GM15510 (cell line): Measurements from ENCODE around the gene ELP5.

Experiments
- POLR2A ChIP-seq: IDR thresholded peaks from 3 replicates; pipeline ENCODE4 v1.6.1; 2011; ENCODE audit warnings: borderline replicate concordance; ENCODE audit not compliant: insufficient read length; ENCODE audit errors: extremely low read depth

The ELP5 gene

DNA sequence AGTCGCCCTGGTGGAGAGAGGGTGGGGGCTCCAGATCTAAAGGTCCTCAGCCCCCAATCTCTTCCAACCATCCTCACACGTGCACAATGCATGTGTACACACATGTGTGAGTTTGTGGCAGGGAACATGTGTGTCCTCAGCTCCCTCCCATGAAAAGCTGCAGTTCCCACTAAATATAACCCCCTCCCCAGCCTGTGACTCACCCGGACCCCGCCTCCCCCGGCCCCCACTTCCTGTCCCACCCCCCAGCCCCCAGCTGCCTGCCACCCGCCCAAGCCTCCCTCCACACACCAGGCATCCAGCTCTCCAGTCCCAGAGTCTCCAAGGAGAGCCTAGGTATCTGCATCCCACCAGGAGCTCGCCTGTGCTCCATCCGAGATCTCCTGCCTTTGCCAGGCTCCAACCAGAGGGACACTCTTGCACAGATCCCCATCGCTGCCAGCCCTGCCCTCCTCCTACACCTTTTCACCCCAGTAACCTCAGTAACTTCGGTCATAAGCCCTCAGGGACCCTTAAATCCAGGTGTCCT lies 36.3 kb upstream of the ELP5 start:
- no peak for TF ChIP-seq POLR2A

DNA sequence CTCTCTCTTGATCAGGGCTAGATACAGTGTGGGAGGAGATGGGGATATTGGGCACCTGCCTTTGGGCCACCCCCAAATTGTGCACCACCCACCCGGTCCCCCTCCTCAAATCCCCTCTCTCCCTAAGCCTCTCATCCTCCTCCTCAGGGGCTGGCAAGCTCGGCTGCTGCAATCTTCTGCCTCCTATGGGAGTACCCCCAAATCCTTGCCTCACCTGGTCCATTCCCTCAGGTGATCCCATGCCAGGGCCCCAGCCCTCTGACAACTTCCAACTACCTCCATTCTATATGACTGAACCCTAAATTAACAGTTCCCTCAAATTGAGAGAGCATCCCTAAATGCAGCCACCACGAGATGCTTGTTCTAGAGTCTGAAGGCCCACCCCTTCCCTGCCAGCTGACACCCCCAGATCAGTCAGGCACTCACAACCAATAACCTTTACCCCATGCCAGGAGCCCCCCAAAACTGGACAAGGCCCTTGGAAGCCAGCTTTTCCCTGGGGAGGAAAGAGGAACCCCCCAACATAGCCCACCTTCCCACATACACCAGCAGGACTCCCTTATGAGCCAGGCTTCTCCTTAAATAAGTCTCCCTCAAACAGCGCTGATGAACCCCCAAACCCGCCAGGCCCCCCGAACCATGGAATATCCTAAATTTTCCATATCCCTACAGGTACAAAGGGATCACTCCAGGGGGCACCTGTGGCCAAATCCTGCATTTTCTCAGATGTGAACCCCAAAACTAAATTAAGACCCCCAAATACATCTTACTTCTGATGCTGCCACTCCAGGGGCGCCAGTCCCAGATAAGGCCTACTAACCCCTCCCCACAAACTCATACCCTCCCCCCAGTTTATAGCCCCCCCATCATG lies 35.5 kb upstream of the ELP5 start:
- no peak for TF ChIP-seq POLR2A

GRCh38 chr17:7217113-7217987 lies 34.7 kb upstream of the ELP5 start:
- no peak for TF ChIP-seq POLR2A

DNA sequence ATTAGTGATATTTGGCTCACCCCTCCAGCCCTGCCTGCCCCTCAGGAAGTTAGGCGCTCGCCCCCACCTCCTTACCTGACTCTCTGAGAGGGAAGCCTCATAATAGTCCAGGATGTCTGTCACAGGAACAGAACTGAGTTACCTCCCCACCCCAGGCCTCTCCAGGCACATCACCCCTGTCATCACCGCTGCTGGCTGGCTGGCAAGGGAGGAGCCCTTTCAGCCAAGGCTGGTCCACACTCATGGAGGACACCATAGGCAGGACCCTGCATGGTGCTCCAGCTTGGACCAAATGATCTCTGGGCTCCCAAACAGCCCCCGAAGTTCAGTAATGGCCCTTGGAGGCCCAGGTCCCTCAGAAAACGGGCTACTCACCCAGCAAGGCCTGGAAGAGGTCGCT lies 33.8 kb upstream of the ELP5 start:
- no peak for TF ChIP-seq POLR2A

- no peak for TF ChIP-seq POLR2A
Measured at GRCh38 chr17:7218758-7219157, 33.3 kb upstream of the ELP5 start.

DNA sequence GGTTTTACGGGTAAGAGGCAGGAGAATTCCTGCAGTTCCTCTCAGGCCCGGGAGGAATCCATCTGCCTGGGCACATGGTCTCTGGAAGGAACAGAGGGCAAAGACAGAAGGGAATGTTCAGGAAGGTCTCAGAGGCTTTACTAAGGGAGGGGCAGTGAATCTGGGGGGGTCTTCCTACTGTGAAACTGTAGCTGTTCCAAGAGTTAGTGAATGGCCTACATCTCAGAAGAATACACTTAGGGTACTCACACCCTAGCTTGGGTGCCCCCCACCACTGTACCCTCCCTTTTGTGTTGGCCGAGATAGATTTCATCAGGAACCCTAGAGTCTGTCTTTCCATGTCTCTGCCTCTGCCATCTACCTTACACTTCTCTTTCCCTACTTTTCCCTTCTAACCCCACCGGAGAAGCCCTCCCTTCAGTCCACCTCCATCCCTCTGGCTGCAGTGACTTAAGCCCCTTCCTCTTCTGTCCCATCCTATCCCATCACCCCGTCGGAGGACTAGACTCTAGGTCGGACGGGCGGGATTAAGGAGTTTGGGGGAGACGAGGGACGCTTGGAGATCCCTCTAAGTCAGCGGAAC lies 32.7 kb upstream of the ELP5 start:
- no peak for TF ChIP-seq POLR2A

DNA sequence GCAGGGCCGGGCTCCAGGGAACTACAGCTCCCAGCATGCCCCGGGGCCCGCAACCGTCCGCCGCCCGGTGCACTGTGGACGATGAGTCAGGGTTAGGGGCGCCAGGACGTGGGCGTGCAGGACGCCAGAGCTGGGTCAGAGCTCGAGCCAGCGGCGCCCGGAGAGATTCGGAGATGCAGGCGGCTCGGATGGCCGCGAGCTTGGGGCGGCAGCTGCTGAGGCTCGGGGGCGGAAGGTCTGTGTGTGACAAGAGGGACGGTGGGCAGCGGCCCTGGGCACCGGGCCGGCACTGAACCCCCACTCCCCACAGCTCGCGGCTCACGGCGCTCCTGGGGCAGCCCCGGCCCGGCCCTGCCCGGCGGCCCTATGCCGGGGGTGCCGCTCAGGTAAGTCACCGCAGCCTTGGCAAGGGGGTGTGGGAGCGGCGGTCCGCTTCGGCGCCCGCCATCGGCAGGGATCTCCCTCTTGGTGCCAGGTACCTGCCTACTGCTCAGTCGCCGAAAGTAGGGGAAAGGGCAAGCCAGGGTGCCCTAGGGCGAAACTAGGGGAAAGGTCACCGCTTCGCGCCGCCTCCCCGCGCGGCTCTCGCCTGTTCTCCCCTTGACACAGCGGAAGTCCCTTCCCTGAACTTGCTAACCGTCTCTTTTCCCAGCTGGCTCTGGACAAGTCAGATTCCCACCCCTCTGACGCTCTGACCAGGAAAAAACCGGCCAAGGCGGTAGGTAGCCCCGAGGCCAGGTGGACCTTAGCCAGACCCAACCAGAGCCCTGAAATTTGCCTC lies 32.0 kb upstream of the ELP5 start, which contains the start of the genes ACADVL and DLG4:
Gene ACADVL (plus strand): TSS at position 127 of the 781 bp plus-strand sequence. CDS start 47 bp downstream, at position 174.
Gene DLG4 (minus strand): TSS at position 25 of the 781 bp plus-strand sequence.
- TF ChIP-seq POLR2A = peak; percentile 76

GRCh38 chr17:7220593-7221277 lies 31.3 kb upstream of the ELP5 start:
- no peak for TF ChIP-seq POLR2A

GRCh38 chr17:7221278-7222092 lies 30.5 kb upstream of the ELP5 start:
- no peak for TF ChIP-seq POLR2A

- peak; percentile 13 for TF ChIP-seq POLR2A
Measured at GRCh38 chr17:7222093-7222971, 29.7 kb upstream of the ELP5 start.

- no peak for TF ChIP-seq POLR2A
Measured at GRCh38 chr17:7222972-7223292, 29.1 kb upstream of the ELP5 start.

DNA sequence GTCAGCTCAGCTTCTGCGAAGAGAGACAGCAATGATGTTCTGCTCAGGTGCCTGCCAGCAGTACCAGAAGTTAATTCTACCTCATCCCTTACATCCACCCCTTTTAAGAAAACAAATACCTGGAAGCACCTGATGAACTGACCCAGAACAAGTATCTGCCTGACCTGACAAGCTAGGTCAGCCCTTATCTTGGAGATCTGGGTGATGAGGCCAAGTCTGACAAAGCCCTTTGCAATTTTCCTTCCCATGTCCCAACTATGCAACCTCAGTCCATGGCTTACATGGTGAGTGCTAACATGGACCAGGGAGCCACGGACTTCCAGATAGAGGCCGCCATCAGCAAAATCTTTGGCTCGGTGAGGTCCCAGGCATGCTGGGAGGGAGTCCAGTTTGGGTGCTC lies 28.6 kb upstream of the ELP5 start:
- TF ChIP-seq POLR2A = no peak
